ENCODE results near the gene SSB.

- TF ChIP-seq POLR2AphosphoS5 (IDR thresholded peaks at IDR 0.05; ENCODE audit: low read depth) (no peak), CTCF (IDR thresholded peaks at IDR 0.05; ENCODE audit: insufficient read depth, low read length) (no peak), REST (IDR thresholded peaks at IDR 0.05; ENCODE audit: insufficient replicate concordance, low read depth) (no peak), GABPA (IDR thresholded peaks at IDR 0.05; ENCODE audit: low read depth) (no peak)
Measured at GRCh38 chr2:169798397-169798717, 314 bp upstream of the SSB start.

All from HL-60 (cell line).